Esophagus squamous epithelium (tissue), 5 donors: ENCODE data around the gene HLA-DOB. TPM values are rescaled to one million over a fixed set of nuclear protein-coding genes. Genes with fewer than 3 reads are reported as not detected.

Experiments
- DNase-seq: peaks from one replicate; lab custom pipeline; 2025; lab: John Stamatoyannopoulos, UW
- H3K27ac ChIP-seq, 4 donors: fragments of 200-600 bp; sonication (generic); one replicate each; pipeline ENCODE4 v1.5.1; 2016 to 2019; ENCODE audit warnings: mild to moderate bottlenecking in 1 of 4
- H3K27me3 ChIP-seq, 4 donors: fragments of 200-600 bp; sonication (generic); 1 replicate in 3 of 4; 2 replicates in 1 of 4; pipeline versions ENCODE4 v1.5.1 to v1.6.0; 2017 to 2021; ENCODE audit warnings: antibody characterized with exemption in 1 of 4
- H3K36me3 ChIP-seq, 3 donors: fragments of 200-600 bp; sonication (generic); one replicate each; pipeline ENCODE4 v1.5.1; 2016 to 2019
- H3K4me1 ChIP-seq, 3 donors: fragments of 200-600 bp; sonication (generic); one replicate each; pipeline ENCODE4 v1.5.1; 2017 to 2019
- H3K4me3 ChIP-seq, 4 donors: fragments of 200-600 bp; sonication (generic); 1 replicate in 3 of 4; 2 replicates in 1 of 4; pipeline ENCODE4 v1.5.1; 2016 to 2019; ENCODE audit warnings: mild to moderate bottlenecking in 2 of 4, moderate library complexity in 1 of 4
- H3K9me3 ChIP-seq, 3 donors: fragments of 200-600 bp; sonication (generic); one replicate each; pipeline ENCODE4 v1.5.1; 2016 to 2019
- CTCF ChIP-seq, 6 experiments: fragments of 450-650 bp in 4 of 6; fragments of 200-600 bp in 2 of 6; sonication (generic) in 2 of 6; IDR thresholded peaks; one replicate each; pipeline ENCODE4 v1.5.1; 2016 to 2019; ENCODE audit warnings: antibody characterized with exemption in 6 of 6, mild to moderate bottlenecking in 4 of 6, moderate library complexity in 4 of 6
- POLR2A ChIP-seq, 4 donors: fragments of 450-650 bp; IDR thresholded peaks; one replicate each; pipeline ENCODE4 v1.6.1; 2017; ENCODE audit warnings: antibody characterized with exemption in 4 of 4, mild to moderate bottlenecking in 4 of 4, moderate library complexity in 3 of 4
- WGBS, 2 donors: methylation state at CpG; one replicate each; pipeline ENCODE4 v1.1.5; 2018; 5-methylcytosine and 5-hydroxymethylcytosine counted together
- intact Hi-C: fragments of 100-400 bp; cut with DNase I; formaldehyde crosslinking; loops from one replicate; pipeline ENCODE4 v1.15.0; 2022
- total RNA-seq, 4 donors: library from RNA; depleted of rRNA; stranded (reverse); fragments of >200 nt; gene quantifications; one replicate each; pipeline ENCODE4 v1.1.0, GENCODE V29; 2016
- donor health status: DM: yes; HTN: yes; CAD: no.

HLA-DOB gene
- total RNA-seq, 4 donors from 2014 or later = 0.34 to 3.6 (median 0.74) TPM

- H3K4me3 ChIP-seq = no peak overlapping the region
- DNase-seq = no peak
- H3K27me3 ChIP-seq = no peaks in the 10 kb centered on the region
- H3K4me1 ChIP-seq = peaks cover 18 to 62% (median 38%) of the 10 kb centered on the region in 3 donors
- WGBS, 2 donors = 89 to 90% methylated on average over 5 to 8 of the region's 8 CpGs
- H3K27ac ChIP-seq = no peak overlapping the region
- TF ChIP-seq POLR2A (IDR thresholded peaks at IDR 0.05) (no peak), CTCF (IDR thresholded peaks at IDR 0.05) (no peak)
- peaks cover 28 to 67% (median 34%) of the 10 kb centered on the region in 3 donors for H3K36me3 ChIP-seq
- no peaks in the 10 kb centered on the region for H3K9me3 ChIP-seq
- intact Hi-C loops = no loop called here
These were observed 31.0 kb upstream of the HLA-DOB start for GRCh38 chr6:32847795-32848194.

GRCh38 chr6:32847004-32847403, 30.2 kb upstream of the HLA-DOB start:
- Histone ChIP-seq H3K27ac (no peak overlapping the region), H3K36me3 (peaks cover 28 to 75% (median 34%) of the 10 kb centered on the region in 3 donors), H3K4me3 (no peak overlapping the region), H3K4me1 (peaks cover 22 to 62% (median 42%) of the 10 kb centered on the region in 3 donors), H3K9me3 (no peaks in the 10 kb centered on the region), H3K27me3 (no peaks in the 10 kb centered on the region)
- TF ChIP-seq POLR2A (IDR thresholded peaks at IDR 0.05) (no peak), CTCF (IDR thresholded peaks at IDR 0.05) (no peak)
- 86 to 91% methylated on average over 10 of the region's 10 CpGs for WGBS, 2 donors
- intact Hi-C loops = no loop called here
- no peak for DNase-seq

GRCh38 chr6:32845384-32845884, 28.6 kb upstream of the HLA-DOB start:
- Histone ChIP-seq H3K36me3 (peaks cover 21 to 78% (median 30%) of the 10 kb centered on the region in 3 donors), H3K27me3 (no peaks in the 10 kb centered on the region), H3K4me3 (peak overlapping the region; percentile 60 to 86 (median 72)), H3K4me1 (peaks cover 20 to 55% (median 35%) of the 10 kb centered on the region in 3 donors), H3K27ac (peak overlapping the region; percentile 92 to 98 (median 98)), H3K9me3 (no peaks in the 10 kb centered on the region)
- TF ChIP-seq CTCF (IDR thresholded peaks at IDR 0.05) (no peak), POLR2A (IDR thresholded peaks at IDR 0.05) (no peak)
- WGBS, 2 donors = 37 to 53% methylated on average over 2 to 3 of the region's 10 CpGs
- DNase-seq = no peak
- intact Hi-C loops = no loop called here

- peak in 1 of 4 donors; percentile 76 for TF ChIP-seq POLR2A (IDR thresholded peaks at IDR 0.05)
- TF ChIP-seq CTCF (IDR thresholded peaks at IDR 0.05) = no peak
- WGBS, 2 donors = 19 to 31% methylated on average over 9 to 13 of the region's 19 CpGs
- intact Hi-C loops = no loop called here
- Histone ChIP-seq H3K9me3 (no peaks in the 10 kb centered on the region), H3K4me1 (peaks cover 20 to 52% (median 30%) of the 10 kb centered on the region in 3 donors), H3K27ac (peak overlapping the region; percentile 92 to 98 (median 98)), H3K27me3 (no peaks in the 10 kb centered on the region), H3K4me3 (peak overlapping the region; percentile 60 to 86 (median 72)), H3K36me3 (peaks cover 17 to 76% (median 25%) of the 10 kb centered on the region in 3 donors)
- DNase-seq = no peak
These were observed 28.1 kb upstream of the HLA-DOB start for GRCh38 chr6:32844839-32845383.
